HG03175 (cell line): ENCODE measurements around the gene OSCP1.
A peak's percentile ranks its signal among the peaks of the same experiment; 100 is the strongest.
"Not testable (repeated sequence)": the region's sequence is repeated elsewhere in the genome, so short reads cannot be mapped to it uniquely, and the experiment has no call there.

Experiments
- ATAC-seq: cut with Tn5 transposase; IDR thresholded peaks from one replicate; pipeline ENCODE4 v1.9.1; 2021; ENCODE audit warnings: mild to moderate bottlenecking, moderate library complexity; ENCODE audit not compliant: unreplicated experiment

OSCP1 gene, protein sequence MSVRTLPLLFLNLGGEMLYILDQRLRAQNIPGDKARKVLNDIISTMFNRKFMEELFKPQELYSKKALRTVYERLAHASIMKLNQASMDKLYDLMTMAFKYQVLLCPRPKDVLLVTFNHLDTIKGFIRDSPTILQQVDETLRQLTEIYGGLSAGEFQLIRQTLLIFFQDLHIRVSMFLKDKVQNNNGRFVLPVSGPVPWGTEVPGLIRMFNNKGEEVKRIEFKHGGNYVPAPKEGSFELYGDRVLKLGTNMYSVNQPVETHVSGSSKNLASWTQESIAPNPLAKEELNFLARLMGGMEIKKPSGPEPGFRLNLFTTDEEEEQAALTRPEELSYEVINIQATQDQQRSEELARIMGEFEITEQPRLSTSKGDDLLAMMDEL

GRCh38 chr1:36450270-36450918 lies at the start of gene OSCP1:
Gene OSCP1 (minus strand): TSS chr1:36450451. CDS start chr1:36450369, 82 bp downstream.
- ATAC-seq: peak; percentile 98

GRCh38 chr1:36497207-36497606 lies 47.0 kb upstream of the OSCP1 start:
- no peak for ATAC-seq

DNA sequence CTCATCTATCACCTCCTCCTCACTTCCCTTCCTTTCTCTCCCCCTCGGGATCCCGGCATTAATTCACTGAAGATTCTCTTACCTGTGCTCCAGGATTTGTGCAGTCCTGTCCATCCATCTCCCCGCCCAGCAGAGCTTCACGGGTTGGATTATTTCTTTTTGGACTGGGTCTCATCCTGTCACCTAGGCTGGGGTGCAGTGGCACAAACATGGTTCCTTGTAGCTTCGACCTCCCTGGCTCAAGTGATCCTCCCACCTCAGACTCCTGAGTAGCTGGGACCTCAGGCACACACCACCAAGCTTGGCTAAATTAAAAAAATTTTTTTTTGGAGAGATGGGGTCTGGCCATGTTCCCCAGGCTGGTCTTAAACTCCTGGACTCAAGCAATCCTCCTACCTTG lies 44.7 kb upstream of the OSCP1 start:
- no peak for ATAC-seq

DNA sequence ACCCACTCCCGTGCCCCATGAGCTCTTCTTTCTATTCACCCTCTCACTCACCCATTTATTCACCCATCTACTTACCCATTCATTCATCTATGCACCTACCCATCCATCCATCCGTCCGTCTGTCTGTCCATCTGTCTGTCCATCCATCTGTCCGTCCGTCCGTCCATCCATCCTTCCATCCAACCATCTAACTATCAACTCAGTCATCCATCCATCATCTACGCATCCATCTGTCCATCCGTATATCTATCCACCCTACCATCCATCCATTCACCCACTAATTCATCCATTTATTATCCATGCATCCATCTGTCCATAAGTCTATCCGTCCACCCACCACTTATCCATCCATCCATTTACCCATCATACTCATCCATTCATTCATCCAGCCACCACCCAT lies 43.3 kb upstream of the OSCP1 start:
- no peak for ATAC-seq

DNA sequence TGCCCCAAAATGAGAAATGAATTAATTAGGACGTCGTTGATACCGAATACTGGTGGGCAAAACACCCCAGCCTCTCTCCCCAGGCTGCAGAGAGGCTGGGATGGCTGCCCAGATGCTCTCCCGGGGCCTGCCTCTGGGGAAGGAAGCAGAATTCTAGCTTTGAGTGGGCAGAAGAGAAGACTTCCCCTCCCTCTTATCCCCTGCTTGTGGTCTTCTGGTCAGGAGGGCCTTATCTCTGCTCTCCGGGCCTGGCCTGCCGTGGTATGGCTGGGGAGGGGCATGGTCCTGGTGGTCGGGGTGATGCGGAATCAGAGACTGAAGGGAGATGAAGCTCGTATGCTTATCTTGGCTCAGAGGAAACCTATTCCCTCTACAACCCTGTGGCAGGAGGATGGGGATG lies 42.2 kb upstream of the OSCP1 start:
- ATAC-seq: no peak

DNA sequence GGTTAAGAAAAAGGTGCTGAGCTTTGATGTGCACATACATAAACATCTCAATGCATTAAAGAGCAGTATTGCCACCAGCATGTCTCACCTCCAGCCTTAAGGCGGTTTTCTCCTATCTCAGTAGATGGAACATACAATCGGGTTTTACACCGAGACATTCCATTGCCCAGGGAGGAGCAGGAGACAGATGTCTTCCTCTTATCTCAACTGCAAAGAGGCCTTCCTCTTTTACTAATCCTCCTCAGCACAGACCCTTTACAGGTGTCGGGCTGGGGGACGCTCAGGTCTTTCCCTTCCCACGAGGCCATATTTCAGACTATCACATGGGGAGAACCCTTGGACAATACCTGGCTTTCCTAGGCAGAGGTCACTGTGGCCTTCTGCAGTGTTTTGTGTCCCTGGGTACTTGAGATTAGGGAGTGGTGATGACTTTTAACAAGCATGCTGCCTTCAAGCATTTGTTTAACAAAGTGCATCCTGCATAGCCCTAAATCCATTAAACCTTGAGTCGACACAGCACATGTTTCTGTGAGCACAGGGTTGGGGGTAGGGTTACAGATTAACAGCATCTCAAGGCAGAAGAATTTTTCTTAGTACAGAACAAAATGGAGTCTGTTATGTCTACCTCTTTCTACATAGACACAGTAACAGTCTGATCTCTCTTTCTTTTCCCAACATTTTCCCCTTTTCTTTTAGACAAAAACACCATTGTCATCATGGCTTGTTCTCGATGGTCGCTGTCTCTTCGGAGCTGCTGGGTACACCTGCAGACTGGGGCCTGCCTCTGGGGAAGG lies 39.2 kb upstream of the OSCP1 start:
- ATAC-seq: not testable (repeated sequence)

DNA sequence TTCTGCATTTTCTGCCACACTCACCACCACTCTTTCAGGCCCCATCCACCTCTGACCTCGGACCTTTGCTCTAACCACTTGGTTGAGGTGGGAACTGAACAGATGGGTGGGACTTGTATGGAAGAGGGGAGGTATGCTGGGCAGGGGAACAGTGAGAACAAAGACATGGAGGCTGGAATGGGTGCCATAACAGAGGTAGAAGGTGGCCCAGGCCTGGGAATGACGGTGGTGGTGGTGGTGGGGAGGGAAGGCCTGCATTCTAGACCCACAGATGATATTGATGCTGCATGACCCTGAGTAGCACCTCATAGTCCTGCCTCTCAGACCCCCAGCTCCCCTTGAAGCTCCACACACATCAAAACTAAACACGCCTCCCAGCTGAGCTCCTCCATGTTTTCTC lies 37.7 kb upstream of the OSCP1 start:
- no peak for ATAC-seq

DNA sequence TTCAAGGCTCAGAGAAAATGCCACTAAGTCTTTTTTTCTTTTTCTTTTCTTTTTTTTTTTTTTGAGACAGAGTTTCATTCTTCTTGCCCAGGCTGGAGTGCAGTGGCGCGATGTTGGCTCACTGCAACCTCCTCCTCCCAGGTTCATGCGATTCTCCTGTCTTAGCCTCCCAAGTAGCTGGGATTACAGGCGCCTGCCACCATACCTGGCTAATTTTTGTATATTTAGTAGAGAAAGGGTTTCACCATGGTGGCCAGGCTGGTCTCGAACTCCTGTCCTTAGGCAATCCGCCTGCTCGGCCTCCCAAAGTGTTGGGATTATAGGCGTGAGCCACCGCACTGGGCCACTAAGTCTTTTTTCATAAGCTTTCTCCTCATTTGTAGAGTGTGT lies 37.1 kb upstream of the OSCP1 start:
- ATAC-seq: not testable (repeated sequence)

DNA sequence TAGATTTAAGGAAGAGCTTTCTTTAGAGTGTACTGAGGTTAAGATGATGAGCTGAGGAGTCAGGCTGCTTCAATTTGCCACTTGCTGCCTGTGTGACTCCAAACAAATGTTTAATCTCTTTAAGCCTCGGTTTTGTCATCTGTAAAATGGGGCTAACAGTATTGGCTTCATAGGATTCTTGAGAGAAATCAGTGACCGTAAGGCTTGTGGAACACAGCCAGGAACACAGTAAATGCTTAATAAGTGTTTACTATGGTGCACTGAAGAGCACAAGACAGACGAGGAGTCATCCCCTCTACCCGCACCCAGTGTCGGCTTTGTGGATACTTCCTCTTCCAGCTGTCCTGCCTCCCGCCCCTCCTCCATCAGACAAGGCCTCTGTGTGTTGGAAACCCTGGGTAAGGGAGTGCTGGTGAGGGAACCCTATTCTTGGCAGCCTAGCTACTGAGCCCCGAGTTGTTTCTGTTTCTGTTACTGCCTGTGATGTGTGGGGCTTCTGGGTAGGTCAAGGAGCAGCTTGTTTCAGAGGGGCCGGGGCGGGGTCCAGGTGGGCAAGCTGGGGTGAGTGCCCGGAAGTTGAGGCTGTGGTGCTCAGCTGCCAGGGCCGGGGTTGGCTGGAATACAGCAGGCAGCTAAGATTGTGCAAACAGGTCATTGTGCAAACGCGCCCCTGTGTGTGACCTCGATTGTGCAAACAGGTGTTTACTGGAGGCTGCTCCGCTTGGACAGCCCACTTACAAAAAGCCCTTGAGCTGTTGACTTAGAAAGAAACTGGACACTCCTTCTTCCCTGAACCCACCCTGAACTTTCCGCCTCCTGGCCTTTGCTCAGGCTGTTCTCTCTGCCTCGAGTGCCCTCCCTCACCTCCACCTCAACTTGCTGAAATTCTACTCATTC lies 36.4 kb upstream of the OSCP1 start:
- no peak for ATAC-seq

GRCh38 chr1:36486093-36486438 lies 35.8 kb upstream of the OSCP1 start:
- no peak for ATAC-seq

DNA sequence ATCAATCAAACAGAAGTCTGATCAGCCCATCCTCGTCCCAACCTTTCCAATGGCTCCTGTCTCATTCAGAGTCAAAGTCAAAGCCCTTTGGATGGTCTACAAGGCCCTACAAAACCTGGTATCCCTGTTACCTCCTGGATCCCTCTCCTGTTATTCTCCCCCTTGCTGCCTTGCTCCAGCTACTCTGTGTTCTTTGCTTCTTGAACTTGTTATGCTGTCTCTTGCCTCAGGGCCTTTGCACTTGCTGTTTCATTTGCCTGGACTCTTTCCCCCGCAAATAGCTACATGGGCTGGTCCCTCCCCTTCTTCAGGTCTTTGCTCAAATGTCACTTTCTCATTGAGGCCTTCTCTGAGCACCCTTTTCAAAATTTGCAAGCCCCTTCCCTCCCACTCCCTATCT lies 33.8 kb upstream of the OSCP1 start:
- ATAC-seq: no peak

- no peak for ATAC-seq
Observed at GRCh38 chr1:36482724-36483388, 32.6 kb upstream of the OSCP1 start, which contains the start of gene CSF3R. Gene CSF3R (minus strand): TSS chr1:36482913. CDS start chr1:36479496, 3,417 bp downstream.

DNA sequence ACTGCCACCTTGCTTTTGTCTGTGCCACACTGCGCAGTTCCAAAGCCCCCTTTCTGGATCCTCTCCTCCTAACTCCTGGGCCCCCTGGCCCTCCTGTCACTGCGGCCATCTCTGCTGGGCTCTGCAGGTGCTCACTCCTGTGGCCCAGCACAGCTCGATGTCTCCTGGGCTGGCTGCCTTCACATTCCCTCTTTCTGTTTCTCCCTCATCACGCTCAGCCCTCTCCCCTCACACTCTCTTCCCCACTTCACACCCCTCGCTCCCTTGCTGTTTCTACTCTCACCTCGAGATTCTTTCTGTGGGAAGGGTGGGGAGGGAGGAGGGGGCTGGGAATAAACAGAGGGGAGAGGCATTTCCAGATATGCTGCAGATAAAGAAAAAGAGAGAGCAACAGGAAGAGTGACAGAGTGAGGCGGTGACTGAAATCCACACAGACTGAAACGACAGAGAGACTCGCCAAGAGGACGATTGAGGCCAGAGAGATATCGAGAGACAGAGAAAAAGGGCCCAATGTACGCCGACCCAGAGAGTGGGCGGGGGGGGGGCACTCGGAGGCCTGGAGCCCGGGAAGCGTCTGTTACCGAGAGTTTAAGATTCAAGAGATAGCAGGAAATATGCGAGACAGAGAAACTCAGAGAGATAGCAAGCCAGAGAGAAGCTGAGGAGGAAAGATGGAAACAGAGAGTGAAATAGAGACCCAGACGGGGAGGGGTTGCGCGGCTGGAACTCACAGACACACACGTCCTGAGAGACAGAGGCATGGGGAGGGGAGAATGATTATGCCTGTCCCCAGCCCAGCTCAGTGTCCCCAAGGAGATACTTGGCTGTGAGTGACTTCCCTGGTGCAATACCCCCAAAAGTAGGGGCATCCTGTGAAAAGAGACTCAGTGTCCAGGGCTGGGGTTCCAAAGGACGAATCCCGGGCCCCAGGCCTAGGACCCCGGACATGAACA lies 31.8 kb upstream of the OSCP1 start:
- no peak for ATAC-seq

GRCh38 chr1:36481091-36481490 lies 30.8 kb upstream of the OSCP1 start:
- ATAC-seq: no peak

DNA sequence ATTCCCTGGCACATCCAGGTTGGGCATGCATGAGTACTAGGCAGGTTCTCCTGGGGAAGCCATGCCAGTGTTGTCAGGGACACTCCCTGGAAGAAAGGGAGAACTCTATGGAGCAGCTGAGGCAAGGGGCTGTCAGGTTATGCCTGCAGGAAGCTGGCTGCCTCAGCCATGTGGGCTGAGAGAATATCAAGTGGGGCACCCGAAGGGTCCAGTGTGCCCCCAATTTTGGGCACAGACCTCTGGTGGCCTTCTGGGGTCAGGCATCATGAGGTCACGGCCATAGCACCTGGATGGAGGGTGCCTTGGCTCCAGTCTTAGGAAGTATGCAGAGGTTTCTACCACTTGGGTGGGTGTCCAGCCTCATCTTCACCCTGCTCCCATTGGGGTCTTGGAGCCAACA lies 29.9 kb upstream of the OSCP1 start:
- ATAC-seq: no peak

GRCh38 chr1:36479505-36480051 lies 29.3 kb upstream of the OSCP1 start:
- ATAC-seq: no peak

DNA sequence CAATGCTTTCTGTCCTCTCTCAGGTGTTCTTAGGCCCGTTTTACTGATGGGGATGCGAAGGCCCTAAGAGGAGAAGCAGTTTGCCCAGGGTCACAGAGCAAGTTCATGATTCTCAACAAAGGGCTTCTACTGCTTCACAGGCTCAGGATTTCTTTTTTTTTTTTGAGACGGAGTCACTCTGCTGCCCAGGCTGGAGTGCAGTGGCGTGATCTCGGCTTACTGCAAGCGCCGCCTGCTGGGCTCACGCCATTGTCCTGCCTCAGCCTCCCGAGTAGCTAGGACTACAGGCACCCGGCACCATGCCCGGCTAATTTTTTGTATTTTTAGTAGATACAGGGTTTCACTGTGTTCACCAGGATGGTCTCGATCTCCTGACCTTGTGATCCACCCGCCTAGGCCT lies 27.4 kb upstream of the OSCP1 start:
- ATAC-seq: not testable (repeated sequence)

DNA sequence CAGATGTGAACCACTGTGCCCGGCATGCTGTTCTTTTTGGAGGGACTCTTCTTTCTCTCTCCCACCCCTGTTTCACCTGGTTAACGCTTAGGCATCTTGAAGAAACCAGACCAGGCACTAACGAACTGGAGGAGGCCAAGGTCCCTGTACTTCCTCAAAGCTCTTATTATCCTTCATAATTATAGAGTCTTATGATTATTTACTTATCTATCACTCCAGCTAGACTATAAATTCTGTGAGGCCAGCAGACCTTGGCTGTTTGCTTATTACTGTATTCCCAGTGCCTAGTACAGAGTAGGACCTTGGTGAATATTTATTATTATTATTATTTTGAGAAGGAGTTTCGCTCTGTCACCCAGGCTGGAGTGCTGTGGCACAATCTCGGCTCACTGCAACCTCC lies 26.7 kb upstream of the OSCP1 start:
- ATAC-seq: no peak
